HEK293 (cell line): ENCODE measurements around the gene PAIP1.
A peak's percentile ranks its signal among the peaks of the same experiment; 100 is the strongest.

Experiments
- BCL6B ChIP-seq: fragments of 450-650 bp; formaldehyde crosslinking; IDR thresholded peaks from 2 replicates; pipeline ENCODE4 v1.5.1; 2017; ENCODE audit warnings: missing biosample characterization, missing genetic modification characterization
- EGR2 ChIP-seq: fragments of 450-650 bp; formaldehyde crosslinking; IDR thresholded peaks from 2 replicates; pipeline ENCODE4 v1.5.1; 2016; ENCODE audit warnings: low read depth, missing biosample characterization, missing genetic modification characterization
- GFI1B ChIP-seq: fragments of 450-650 bp; formaldehyde crosslinking; IDR thresholded peaks from 2 replicates; pipeline ENCODE4 v1.5.1; 2016; ENCODE audit warnings: missing biosample characterization, missing genetic modification characterization
- GLI4 ChIP-seq: fragments of 450-650 bp; formaldehyde crosslinking; IDR thresholded peaks from 2 replicates; pipeline ENCODE4 v1.5.1; 2016; ENCODE audit warnings: missing biosample characterization, missing genetic modification characterization
- KLF1 ChIP-seq: fragments of 450-650 bp; formaldehyde crosslinking; IDR thresholded peaks from 2 replicates; pipeline ENCODE4 v1.5.1; 2016; ENCODE audit warnings: missing biosample characterization, missing genetic modification characterization
- KLF8 ChIP-seq: fragments of 450-650 bp; formaldehyde crosslinking; IDR thresholded peaks from 2 replicates; pipeline ENCODE4 v1.5.1; 2016; ENCODE audit warnings: missing biosample characterization, missing genetic modification characterization
- OVOL3 ChIP-seq: fragments of 450-650 bp; formaldehyde crosslinking; IDR thresholded peaks from 2 replicates; pipeline ENCODE4 v1.5.1; 2016; ENCODE audit warnings: missing biosample characterization, missing genetic modification characterization
- REST ChIP-seq: fragments of 450-650 bp; formaldehyde crosslinking; IDR thresholded peaks from 2 replicates; pipeline ENCODE4 v1.5.1; 2016; ENCODE audit warnings: missing biosample characterization, missing genetic modification characterization
- TSHZ1 ChIP-seq: fragments of 450-650 bp; formaldehyde crosslinking; IDR thresholded peaks from 2 replicates; pipeline ENCODE4 v1.5.1; 2016; ENCODE audit warnings: missing biosample characterization, missing genetic modification characterization, borderline replicate concordance
- ZFP69B ChIP-seq: fragments of 450-650 bp; formaldehyde crosslinking; IDR thresholded peaks from 2 replicates; pipeline ENCODE4 v1.5.1; 2016; ENCODE audit warnings: missing biosample characterization, missing genetic modification characterization
- ZNF132 ChIP-seq: fragments of 450-650 bp; formaldehyde crosslinking; IDR thresholded peaks from 2 replicates; pipeline ENCODE4 v1.5.1; 2017; ENCODE audit warnings: missing biosample characterization, missing genetic modification characterization, borderline replicate concordance
- ZNF138 ChIP-seq: fragments of 450-650 bp; formaldehyde crosslinking; IDR thresholded peaks from 2 replicates; pipeline ENCODE4 v1.5.1; 2016; ENCODE audit warnings: missing biosample characterization, missing genetic modification characterization, borderline replicate concordance
- ZNF155 ChIP-seq: fragments of 450-650 bp; formaldehyde crosslinking; IDR thresholded peaks from 2 replicates; pipeline ENCODE4 v1.5.1; 2016; ENCODE audit warnings: missing biosample characterization, missing genetic modification characterization
- ZNF184 ChIP-seq: fragments of 450-650 bp; IDR thresholded peaks from 2 replicates; pipeline ENCODE4 v1.5.1; 2018; ENCODE audit warnings: missing biosample characterization, mild to moderate bottlenecking, missing genetic modification characterization
- ZNF280D ChIP-seq: fragments of 450-650 bp; formaldehyde crosslinking; IDR thresholded peaks from 2 replicates; pipeline ENCODE4 v1.5.1; 2016; ENCODE audit warnings: missing biosample characterization, missing genetic modification characterization
- ZNF292 ChIP-seq: fragments of 450-650 bp; formaldehyde crosslinking; IDR thresholded peaks from 2 replicates; pipeline ENCODE4 v1.5.1; 2016; ENCODE audit warnings: low read depth, missing biosample characterization, missing genetic modification characterization, borderline replicate concordance
- ZNF350 ChIP-seq: fragments of 450-650 bp; formaldehyde crosslinking; IDR thresholded peaks from 2 replicates; pipeline ENCODE4 v1.5.0; 2017; ENCODE audit warnings: missing biosample characterization, mild to moderate bottlenecking, missing genetic modification characterization
- ZNF404 ChIP-seq: fragments of 450-650 bp; formaldehyde crosslinking; IDR thresholded peaks from 2 replicates; pipeline ENCODE4 v1.5.1; 2017; ENCODE audit warnings: missing biosample characterization, missing genetic modification characterization
- ZNF426 ChIP-seq: fragments of 450-650 bp; formaldehyde crosslinking; IDR thresholded peaks from 2 replicates; pipeline ENCODE4 v1.5.1; 2017; ENCODE audit warnings: missing biosample characterization, missing genetic modification characterization, mild to moderate bottlenecking, inconsistent platforms, moderate library complexity
- ZNF449 ChIP-seq: fragments of 450-650 bp; formaldehyde crosslinking; IDR thresholded peaks from 2 replicates; pipeline ENCODE4 v1.5.1; 2017; ENCODE audit warnings: missing biosample characterization, mild to moderate bottlenecking, missing genetic modification characterization, moderate library complexity
- ZNF530 ChIP-seq: fragments of 450-650 bp; formaldehyde crosslinking; IDR thresholded peaks from 2 replicates; pipeline ENCODE4 v1.5.1; 2016; ENCODE audit warnings: low read depth, missing biosample characterization, missing genetic modification characterization
- ZNF544 ChIP-seq: fragments of 450-650 bp; formaldehyde crosslinking; IDR thresholded peaks from 2 replicates; pipeline ENCODE4 v1.5.0; 2017; ENCODE audit warnings: missing biosample characterization, missing genetic modification characterization
- ZNF596 ChIP-seq: fragments of 450-650 bp; IDR thresholded peaks from 2 replicates; pipeline ENCODE4 v1.5.0; 2018; ENCODE audit warnings: missing biosample characterization, mild to moderate bottlenecking, missing genetic modification characterization, moderate library complexity
- ZNF600 ChIP-seq: fragments of 450-650 bp; formaldehyde crosslinking; IDR thresholded peaks from 2 replicates; pipeline ENCODE4 v1.5.1; 2016; ENCODE audit warnings: missing biosample characterization, missing genetic modification characterization
- ZNF777 ChIP-seq: fragments of 450-650 bp; formaldehyde crosslinking; IDR thresholded peaks from 2 replicates; pipeline ENCODE4 v1.5.1; 2017; ENCODE audit warnings: missing biosample characterization, missing genetic modification characterization, borderline replicate concordance
- ZNF791 ChIP-seq: fragments of 450-650 bp; formaldehyde crosslinking; IDR thresholded peaks from 2 replicates; pipeline ENCODE4 v1.5.1; 2016; ENCODE audit warnings: missing biosample characterization, missing genetic modification characterization

PAIP1 gene

GRCh38 chr5:43484106-43484849 lies 72.6 kb downstream of the PAIP1 start (continued):
- TF ChIP-seq GLI4 (tag by site-specific recombination) = peak; percentile 68; the same call in 1 of the 2 replicates
- TF ChIP-seq OVOL3 = no peak
- TF ChIP-seq EGR2 (tag by site-specific recombination) = no peak
- TF ChIP-seq ZNF350 (tag by site-specific recombination) = no peak
- no peak for TF ChIP-seq ZNF280D (tag by site-specific recombination)
- 0 out of 2 replicates have a peak, but pooled peaks have one; percentile 36 for TF ChIP-seq ZNF777
- 0 out of 2 replicates have a peak, but pooled peaks have one; percentile 7 for TF ChIP-seq ZFP69B (tag by site-specific recombination)
- no peak for TF ChIP-seq ZNF184 (tag by site-specific recombination)
- TF ChIP-seq ZNF791 = no peak
- no peak for TF ChIP-seq BCL6B (tag by site-specific recombination)
- TF ChIP-seq ZNF292 = no peak
- 0 out of 2 replicates have a peak, but pooled peaks have one; percentile 1 for TF ChIP-seq GFI1B (tag by site-specific recombination)
- TF ChIP-seq ZNF530 (tag by site-specific recombination) = no peak
- no peak for TF ChIP-seq TSHZ1 (tag by site-specific recombination)
- 0 out of 2 replicates have a peak, but pooled peaks have one; percentile 7 for TF ChIP-seq ZNF138 (tag by site-specific recombination)
- TF ChIP-seq KLF1 (tag by site-specific recombination) = no peak
- peak; percentile 10; the same call in 1 of the 2 replicates for TF ChIP-seq KLF8 (tag by site-specific recombination)
- no peak for TF ChIP-seq ZNF132 (tag by site-specific recombination)
- 0 out of 2 replicates have a peak, but pooled peaks have one; percentile 16 for TF ChIP-seq ZNF404
- TF ChIP-seq ZNF600 (tag by site-specific recombination) = peak; percentile 71
- peak; percentile 37 for TF ChIP-seq REST
- no peak; the same call in 1 of the 2 replicates for TF ChIP-seq ZNF449 (tag by site-specific recombination)
- no peak for TF ChIP-seq ZNF544 (tag by site-specific recombination)
- TF ChIP-seq ZNF426 (tag by site-specific recombination) = no peak
- no peak for TF ChIP-seq ZNF155 (tag by site-specific recombination)
- TF ChIP-seq ZNF596 = no peak
